ENCODE measurements around the gene PLPPR1.

- TF ChIP-seq POLR2A (IDR thresholded peaks at IDR 0.05) (no peak), CTCF (IDR thresholded peaks at IDR 0.05) (no peak), POLR2AphosphoS5 (IDR thresholded peaks at IDR 0.05; ENCODE audit: insufficient read depth in 1 of 2, low read depth in 1 of 2) (no peak)
These were observed 197.6 kb downstream of the PLPPR1 start for GRCh38 chr9:101226161-101226560.
